ENCODE measurements around the gene ZFP36.

GRCh38 chr19:39448271-39448670 lies 41.6 kb downstream of the ZFP36 start:
- no peak for TF ChIP-seq CTCF (IDR thresholded peaks at IDR 0.05; ENCODE audit: insufficient read depth, low read depth, low read length)
- TF ChIP-seq EZH2 (IDR thresholded peaks at IDR 0.05; ENCODE audit: insufficient read depth, low read length) = no peak
